Keratinocyte (primary cell): Measurements from ENCODE around the gene HECTD1. TPM values are rescaled to one million over a fixed set of nuclear protein-coding genes. Genes with fewer than 3 reads are reported as not detected.

Experiments used
- DNase-seq: peaks from one replicate; pipeline ENCODE4 v3.0.0-alpha.2; 2011; ENCODE audit warnings: low read depth, missing footprints, low spot score
- FAIRE-seq: peaks from 2 replicates; lab custom pipeline; 2011; peaks lifted over from hg19 to GRCh38; lab: Jason Lieb, UNC
- H2AFZ ChIP-seq: 2 replicates; pipeline ENCODE4 v1.6.0; 2012; ENCODE audit warnings: low read length, control low read depth, inconsistent platforms; ENCODE audit not compliant: control insufficient read depth
- H3K27ac ChIP-seq: 2 replicates; pipeline ENCODE4 v1.5.1; 2011; ENCODE audit warnings: low read length; ENCODE audit not compliant: control insufficient read depth, insufficient read depth
- H3K27me3 ChIP-seq: 3 replicates; pipeline ENCODE4 v1.6.0; 2011; ENCODE audit warnings: low read length; ENCODE audit not compliant: control insufficient read depth, insufficient read depth; ENCODE audit errors: extremely low read depth
- H3K36me3 ChIP-seq, 2 experiments: 2 replicates in 1 of 2; 3 replicates in 1 of 2; pipeline ENCODE4 v1.5.1; 2011; ENCODE audit warnings: low read length in 2 of 2, mild to moderate bottlenecking in 1 of 2; ENCODE audit not compliant: control insufficient read depth in 2 of 2, insufficient read depth in 2 of 2; ENCODE audit errors: extremely low read depth in 1 of 2
- H3K4me1 ChIP-seq: 3 replicates; pipeline ENCODE4 v1.5.1; 2011; ENCODE audit warnings: low read length; ENCODE audit not compliant: control insufficient read depth, insufficient read depth; ENCODE audit errors: extremely low read depth
- H3K4me2 ChIP-seq: 3 replicates; pipeline ENCODE4 v1.6.0; 2011; ENCODE audit warnings: low read depth, low read length; ENCODE audit not compliant: control insufficient read depth, insufficient read depth; ENCODE audit errors: extremely low read depth
- H3K4me3 ChIP-seq, 3 experiments: fragments of 200-600 bp in 1 of 3; sonication (generic) in 1 of 3; 2 replicates in 2 of 3; 3 replicates in 1 of 3; pipeline ENCODE4 v1.5.1; 2011 to 2016; ENCODE audit warnings: low read length in 3 of 3, mild to moderate bottlenecking in 3 of 3, control low read depth in 2 of 3, inconsistent platforms in 1 of 3, low read depth in 1 of 3, mixed read lengths in 1 of 3, mixed run types in 1 of 3, moderate library complexity in 1 of 3; ENCODE audit not compliant: control insufficient read depth in 2 of 3, insufficient read depth in 2 of 3; ENCODE audit errors: extremely low read depth in 1 of 3
- H3K79me2 ChIP-seq: 2 replicates; pipeline ENCODE4 v1.6.0; 2012; ENCODE audit warnings: low read length; ENCODE audit not compliant: control insufficient read depth, insufficient read depth
- H3K9ac ChIP-seq: 3 replicates; pipeline ENCODE4 v1.6.0; 2011; ENCODE audit warnings: low read length; ENCODE audit not compliant: control insufficient read depth, insufficient read depth; ENCODE audit errors: extremely low read depth
- H3K9me1 ChIP-seq: 3 replicates; pipeline ENCODE4 v1.6.0; 2011; ENCODE audit warnings: low read length; ENCODE audit not compliant: control insufficient read depth, insufficient read depth; ENCODE audit errors: extremely low read depth
- H3K9me3 ChIP-seq: 2 replicates; pipeline ENCODE4 v1.5.1; 2012; ENCODE audit warnings: low read depth, low read length; ENCODE audit not compliant: control insufficient read depth
- H4K20me1 ChIP-seq: 3 replicates; pipeline ENCODE4 v1.6.0; 2011; ENCODE audit warnings: low read length; ENCODE audit not compliant: control insufficient read depth, insufficient read depth; ENCODE audit errors: extremely low read depth
- EZH2 ChIP-seq: IDR thresholded peaks from one replicate; pipeline ENCODE4 v1.6.1; 2012; ENCODE audit warnings: inconsistent platforms, mild to moderate bottlenecking, low read length, moderate library complexity
- dilution Hi-C: fragments of 300-500 bp; cut with MboI; formaldehyde crosslinking; loops from one replicate; pipeline ENCODE4 v1.7.0; 2020; ENCODE audit warnings: low sequenced_read_pairs; ENCODE audit not compliant: extremely low pct_ligation_motif_present
- polyA plus RNA-seq, 5 experiments: library from polyadenylated mRNA; depleted of rRNA in 3 of 5; stranded (reverse) in 3 of 5; stranded (forward) in 1 of 5; unstranded in 1 of 5; fragments of >200 nt; gene quantifications; 1 replicate in 1 of 5; 2 replicates in 3 of 5; 3 replicates in 1 of 5; pipeline versions ENCODE4 v1.2.1 to v1.2.3, GENCODE V29; 2011 to 2012; ENCODE audit warnings: missing spikeins in 2 of 5, low read depth in 1 of 5, low replicate concordance in 1 of 5
- TF ChIP-seq, protein P1 (sequence below), 3 experiments: IDR thresholded peaks in 1 of 3; conservative IDR thresholded peaks in 1 of 3; optimal IDR thresholded peaks in 1 of 3; 2 replicates in 2 of 3; 3 replicates in 1 of 3; pipeline versions ENCODE3 to v1.5.1; 2011; ENCODE audit warnings: low read length in 3 of 3, mild to moderate bottlenecking in 3 of 3, moderate library complexity in 2 of 3, control low read depth in 1 of 3, inconsistent platforms in 1 of 3; ENCODE audit not compliant: insufficient read depth in 2 of 3; ENCODE audit errors: extremely low read depth in 1 of 3

HECTD1 gene
- polyA plus RNA-seq, 1 donor (not counting 4 experiments of a cell fraction or from before 2014, with no cell fraction given), result 94.8 TPM

DNA sequence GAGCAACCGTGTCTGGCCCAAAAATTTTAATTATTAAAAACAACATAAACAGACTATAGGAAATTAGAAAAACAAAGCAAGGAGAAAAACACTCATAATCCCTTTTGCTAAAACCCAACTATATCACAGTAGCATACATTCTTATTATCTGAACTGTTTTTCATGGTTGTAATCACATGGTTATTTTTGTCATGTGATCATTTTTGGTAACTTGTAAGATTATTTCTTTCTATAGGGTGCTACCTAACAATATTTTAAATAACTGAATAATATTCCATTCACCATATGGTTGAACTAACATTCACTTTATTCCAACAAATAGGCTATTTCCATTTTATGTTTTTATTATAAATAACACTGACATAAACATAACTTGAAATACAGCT is 23.0 kb upstream of the HECTD1 start:
- H3K27me3 ChIP-seq, result no peaks in the 10 kb centered on the region
- H3K9me3 ChIP-seq, result no peaks in the 10 kb centered on the region
- H3K79me2 ChIP-seq, result no peaks in the 10 kb centered on the region
- no peak overlapping the region for H2AFZ ChIP-seq
- H3K4me3 ChIP-seq, result no peak overlapping the region
- peak overlapping the region; percentile 69 for H3K27ac ChIP-seq
- peaks cover 21% of the 10 kb centered on the region for H3K4me1 ChIP-seq
- H3K9me1 ChIP-seq, result no peaks in the 10 kb centered on the region
- no peak for FAIRE-seq
- H3K36me3 ChIP-seq, result no peaks in the 10 kb centered on the region
- H3K4me2 ChIP-seq, result no peak overlapping the region
- H4K20me1 ChIP-seq, result no peaks in the 10 kb centered on the region
- H3K9ac ChIP-seq, result no peak overlapping the region
- TF ChIP-seq EZH2, result no peak
- TF ChIP-seq, protein P1, sequence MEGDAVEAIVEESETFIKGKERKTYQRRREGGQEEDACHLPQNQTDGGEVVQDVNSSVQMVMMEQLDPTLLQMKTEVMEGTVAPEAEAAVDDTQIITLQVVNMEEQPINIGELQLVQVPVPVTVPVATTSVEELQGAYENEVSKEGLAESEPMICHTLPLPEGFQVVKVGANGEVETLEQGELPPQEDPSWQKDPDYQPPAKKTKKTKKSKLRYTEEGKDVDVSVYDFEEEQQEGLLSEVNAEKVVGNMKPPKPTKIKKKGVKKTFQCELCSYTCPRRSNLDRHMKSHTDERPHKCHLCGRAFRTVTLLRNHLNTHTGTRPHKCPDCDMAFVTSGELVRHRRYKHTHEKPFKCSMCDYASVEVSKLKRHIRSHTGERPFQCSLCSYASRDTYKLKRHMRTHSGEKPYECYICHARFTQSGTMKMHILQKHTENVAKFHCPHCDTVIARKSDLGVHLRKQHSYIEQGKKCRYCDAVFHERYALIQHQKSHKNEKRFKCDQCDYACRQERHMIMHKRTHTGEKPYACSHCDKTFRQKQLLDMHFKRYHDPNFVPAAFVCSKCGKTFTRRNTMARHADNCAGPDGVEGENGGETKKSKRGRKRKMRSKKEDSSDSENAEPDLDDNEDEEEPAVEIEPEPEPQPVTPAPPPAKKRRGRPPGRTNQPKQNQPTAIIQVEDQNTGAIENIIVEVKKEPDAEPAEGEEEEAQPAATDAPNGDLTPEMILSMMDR (optimal IDR thresholded peaks at IDR 0.05 in 1 of 3, IDR thresholded peaks at IDR 0.05 in 1 of 3, conservative IDR thresholded peaks at IDR 0.05 in 1 of 3; ENCODE audit: extremely low read depth in 1 of 3, insufficient read depth in 2 of 3, low read length in 3 of 3), result no peak
- DNase-seq, result no peak
- dilution Hi-C loops, result no loop called here

DNA sequence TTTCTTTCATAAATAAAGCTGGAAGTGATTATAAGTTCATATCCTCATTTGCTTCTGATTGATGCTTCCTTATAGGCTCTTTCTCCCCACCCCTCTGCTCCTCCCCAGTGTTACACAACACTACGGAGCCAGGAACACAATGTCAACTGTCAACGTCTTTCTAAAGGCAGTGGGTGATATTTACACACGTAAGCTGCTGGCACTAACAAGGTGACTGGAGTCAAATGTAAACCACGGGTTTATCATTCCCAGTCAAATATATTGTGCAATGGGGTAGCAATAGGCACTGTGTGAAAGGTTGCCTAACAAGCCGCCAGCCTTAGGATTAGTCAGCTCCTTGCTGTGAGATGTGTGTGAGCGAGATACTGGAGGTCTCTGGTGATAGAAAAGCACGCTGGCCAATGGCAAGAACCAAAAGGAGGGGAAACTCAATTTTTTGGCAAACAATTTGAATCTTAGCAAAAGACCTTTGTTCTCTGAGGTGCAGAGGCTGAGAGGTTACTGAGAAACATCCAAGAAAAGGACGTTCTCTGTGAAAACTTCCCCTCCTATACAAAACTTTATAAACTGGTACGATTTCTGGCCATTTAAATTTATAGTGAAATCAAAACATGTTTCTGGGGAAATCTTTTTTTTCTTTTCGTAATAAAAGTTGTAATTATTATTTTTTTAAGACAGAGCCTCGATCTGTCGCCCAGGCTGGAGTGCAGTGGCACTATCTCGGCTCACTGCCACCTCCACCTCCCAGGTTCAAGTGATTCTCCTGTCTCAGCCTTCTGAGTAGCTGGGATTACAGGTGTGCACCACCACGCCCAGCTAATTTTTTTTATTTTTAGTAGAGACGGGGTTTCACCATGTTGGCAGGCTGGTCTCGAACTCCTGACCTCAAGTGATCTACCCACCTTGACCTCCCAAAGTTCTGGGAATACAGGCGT is 22.3 kb upstream of the HECTD1 start:
- DNase-seq, result peak; percentile 81
- Histone ChIP-seq H3K27ac (peak overlapping the region; percentile 76), H3K79me2 (no peaks in the 10 kb centered on the region), H3K9me3 (no peaks in the 10 kb centered on the region), H3K4me1 (peaks cover 21% of the 10 kb centered on the region), H3K4me3 (no peak overlapping the region), H2AFZ (peak overlapping the region; percentile 35), H3K27me3 (no peaks in the 10 kb centered on the region), H3K9ac (peak overlapping the region; percentile 26), H3K9me1 (no peaks in the 10 kb centered on the region), H4K20me1 (no peaks in the 10 kb centered on the region), H3K36me3 (no peaks in the 10 kb centered on the region), H3K4me2 (peak overlapping the region; percentile 58)
- peak; percentile 63 for FAIRE-seq
- dilution Hi-C loops, result no loop called here
- TF ChIP-seq, protein P1 (optimal IDR thresholded peaks at IDR 0.05 in 1 of 3, IDR thresholded peaks at IDR 0.05 in 1 of 3, conservative IDR thresholded peaks at IDR 0.05 in 1 of 3; ENCODE audit: extremely low read depth in 1 of 3, insufficient read depth in 2 of 3, low read length in 3 of 3), result no peak
- no peak for TF ChIP-seq EZH2
